ENCODE measurements around the gene RAD51B. TPM values are rescaled to one million over a fixed set of nuclear protein-coding genes. Genes with fewer than 3 reads are reported as not detected.
A peak's percentile ranks its signal among the peaks of the same experiment; 100 is the strongest.

Gene RAD51B
- total and polyA plus RNA-seq, 7 donors, result 2.4 to 24.4 (median 7.1) TPM

DNA sequence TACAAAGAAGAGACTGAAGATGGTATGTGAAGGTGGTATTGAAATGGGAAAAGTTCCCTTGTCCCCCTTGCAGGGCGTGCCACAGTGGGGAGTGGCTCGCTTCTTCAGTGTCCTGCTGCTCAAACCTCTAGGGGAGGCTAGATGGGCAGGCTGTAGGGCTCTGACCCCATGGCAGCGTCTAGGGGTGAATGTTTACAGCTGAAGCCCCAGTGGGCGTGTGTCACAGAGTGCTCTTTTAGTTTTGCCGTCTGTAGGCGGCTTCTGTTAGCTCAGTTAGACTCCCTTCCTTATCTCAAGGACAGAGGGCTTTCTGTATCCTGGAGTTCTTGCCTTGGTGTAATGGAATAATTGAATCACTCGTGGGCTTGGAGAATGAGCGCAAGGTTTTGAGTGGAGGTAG is 266.2 kb downstream of the RAD51B start:
- DNase-seq, result no peak
- no peak overlapping the region for H3K4me3 ChIP-seq
- WGBS, 2 donors, result 73 to 81% methylated on average over 8 of the region's 8 CpGs
- H3K4me1 ChIP-seq, result peaks cover 0 to 36% (median 22%) of the 10 kb centered on the region in 4 donors
- H3K27ac ChIP-seq, result peak overlapping the region in 3 of 4 donors; percentile 20 to 30 (median 23)
- H3K9me3 ChIP-seq, result no peaks in the 10 kb centered on the region
- TF ChIP-seq POLR2A (IDR thresholded peaks at IDR 0.05) (no peak), EP300 (IDR thresholded peaks at IDR 0.05) (no peak), POLR2AphosphoS5 (IDR thresholded peaks at IDR 0.05) (no peak)
- TF ChIP-seq, protein P1, sequence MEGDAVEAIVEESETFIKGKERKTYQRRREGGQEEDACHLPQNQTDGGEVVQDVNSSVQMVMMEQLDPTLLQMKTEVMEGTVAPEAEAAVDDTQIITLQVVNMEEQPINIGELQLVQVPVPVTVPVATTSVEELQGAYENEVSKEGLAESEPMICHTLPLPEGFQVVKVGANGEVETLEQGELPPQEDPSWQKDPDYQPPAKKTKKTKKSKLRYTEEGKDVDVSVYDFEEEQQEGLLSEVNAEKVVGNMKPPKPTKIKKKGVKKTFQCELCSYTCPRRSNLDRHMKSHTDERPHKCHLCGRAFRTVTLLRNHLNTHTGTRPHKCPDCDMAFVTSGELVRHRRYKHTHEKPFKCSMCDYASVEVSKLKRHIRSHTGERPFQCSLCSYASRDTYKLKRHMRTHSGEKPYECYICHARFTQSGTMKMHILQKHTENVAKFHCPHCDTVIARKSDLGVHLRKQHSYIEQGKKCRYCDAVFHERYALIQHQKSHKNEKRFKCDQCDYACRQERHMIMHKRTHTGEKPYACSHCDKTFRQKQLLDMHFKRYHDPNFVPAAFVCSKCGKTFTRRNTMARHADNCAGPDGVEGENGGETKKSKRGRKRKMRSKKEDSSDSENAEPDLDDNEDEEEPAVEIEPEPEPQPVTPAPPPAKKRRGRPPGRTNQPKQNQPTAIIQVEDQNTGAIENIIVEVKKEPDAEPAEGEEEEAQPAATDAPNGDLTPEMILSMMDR (IDR thresholded peaks at IDR 0.05), result no peak
- no peaks in the 10 kb centered on the region for H3K36me3 ChIP-seq
- H3K27me3 ChIP-seq, result no peaks in the 10 kb centered on the region
- intact Hi-C loops (cut with DNase I), result loop anchor here (5.0 kb wide), 2 partner anchors 133 to 462 kb away; no protein-coding TSS in a partner anchor

DNA sequence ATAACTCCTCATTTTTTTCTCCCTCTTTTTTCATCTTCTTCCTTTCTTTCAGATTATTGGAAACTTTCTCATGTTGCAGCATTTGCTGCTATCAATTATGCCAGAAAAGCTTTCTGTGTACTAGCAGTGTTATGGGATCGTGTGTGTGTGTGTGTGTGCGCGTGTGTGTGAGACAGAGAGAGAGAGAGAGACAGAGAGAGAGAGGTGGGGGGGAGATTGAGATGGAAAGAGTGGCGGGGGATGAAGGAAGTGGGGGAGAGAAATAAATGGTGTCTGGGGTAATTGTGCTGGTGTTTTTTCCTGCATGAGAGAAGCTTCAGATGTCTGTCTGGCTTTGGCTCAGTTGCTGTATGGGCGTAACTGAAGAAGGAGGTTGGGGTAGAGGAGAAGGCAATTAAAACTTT is 268.9 kb downstream of the RAD51B start:
- no peaks in the 10 kb centered on the region for H3K27me3 ChIP-seq
- peak overlapping the region; percentile 18 to 37 (median 32) for H3K4me3 ChIP-seq
- no peaks in the 10 kb centered on the region for H3K36me3 ChIP-seq
- peak overlapping the region; percentile 15 to 85 (median 78) for H3K27ac ChIP-seq
- intact Hi-C loops (cut with DNase I), result loop anchor here (5.0 kb wide), 2 partner anchors 136 to 459 kb away; no protein-coding TSS in a partner anchor
- 67 to 90% methylated on average over 5 of the region's 5 CpGs for WGBS, 2 donors
- H3K9me3 ChIP-seq, result no peaks in the 10 kb centered on the region
- peaks cover 0 to 30% (median 17%) of the 10 kb centered on the region in 4 donors for H3K4me1 ChIP-seq
- peak; percentile 74 for DNase-seq
- TF ChIP-seq POLR2AphosphoS5 (IDR thresholded peaks at IDR 0.05), result peak in 1 of 4 donors; percentile 11
- TF ChIP-seq, protein P1 (IDR thresholded peaks at IDR 0.05), result no peak

DNA sequence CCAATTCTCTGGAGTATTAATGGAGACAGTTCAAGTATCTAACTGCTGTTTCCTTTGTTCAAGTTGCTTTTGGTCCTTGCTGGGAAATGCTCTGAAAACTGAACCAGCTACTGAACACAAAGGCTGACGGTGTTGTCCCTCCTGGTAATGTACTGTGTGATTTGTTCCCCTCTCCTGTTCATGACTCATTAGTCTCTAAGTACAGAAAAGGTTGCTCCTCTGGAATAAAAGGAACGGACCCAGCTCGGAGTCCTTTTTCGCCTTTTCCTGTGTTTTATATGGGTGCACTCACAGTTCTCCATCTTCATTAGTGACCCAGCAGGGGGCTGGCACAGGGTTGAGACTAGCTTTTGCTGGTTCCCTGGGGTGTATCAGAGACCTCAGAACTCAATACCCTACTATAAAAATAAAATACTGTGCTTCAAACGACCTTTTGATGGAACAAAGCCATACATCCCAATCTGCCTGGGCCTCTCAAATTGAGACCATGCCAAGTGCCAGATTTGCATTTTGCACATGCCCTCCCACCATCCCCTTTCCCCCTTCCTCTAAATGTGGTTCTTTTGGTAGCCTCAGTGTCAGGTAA is 269.7 kb downstream of the RAD51B start:
- intact Hi-C loops (cut with DNase I), result loop anchor here (5.0 kb wide), 2 partner anchors 137 to 458 kb away; no protein-coding TSS in a partner anchor
- Histone ChIP-seq H3K27ac (peak overlapping the region; percentile 15 to 85 (median 78)), H3K4me3 (peak overlapping the region in 2 of 4 donors; percentile 36 to 37), H3K4me1 (peaks cover 0 to 24% (median 14%) of the 10 kb centered on the region in 4 donors), H3K36me3 (no peaks in the 10 kb centered on the region), H3K9me3 (no peaks in the 10 kb centered on the region), H3K27me3 (no peaks in the 10 kb centered on the region)
- 71 to 73% methylated on average over 5 of the region's 5 CpGs for WGBS, 2 donors
- TF ChIP-seq POLR2AphosphoS5 (IDR thresholded peaks at IDR 0.05) (peak in 2 of 4 donors; percentile 43 to 51), POLR2A (IDR thresholded peaks at IDR 0.05) (no peak)
- peak; percentile 71 for DNase-seq

DNA sequence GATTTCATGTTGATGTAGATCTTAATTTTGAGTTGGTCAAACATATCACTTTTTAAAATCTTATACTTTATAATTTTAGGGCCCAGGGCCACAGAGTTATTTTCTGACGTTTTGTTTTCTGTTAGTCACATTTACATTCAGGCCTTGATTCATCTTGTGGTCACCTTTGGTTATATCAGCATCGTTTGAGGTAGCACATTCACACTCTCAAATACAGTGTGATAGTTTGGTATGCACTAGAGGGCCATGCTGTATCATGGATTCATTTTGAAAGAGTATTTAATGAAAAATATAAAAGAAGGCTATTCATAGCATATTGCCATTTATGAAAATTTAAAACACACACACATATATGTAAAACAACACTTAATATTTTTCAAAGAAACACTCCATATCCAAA is 274.6 kb downstream of the RAD51B start:
- H3K9me3 ChIP-seq, result no peaks in the 10 kb centered on the region
- TF ChIP-seq EP300 (IDR thresholded peaks at IDR 0.05) (no peak), POLR2A (IDR thresholded peaks at IDR 0.05) (no peak), POLR2AphosphoS5 (IDR thresholded peaks at IDR 0.05) (no peak)
- TF ChIP-seq, protein P1 (IDR thresholded peaks at IDR 0.05), result no peak
- intact Hi-C loops (cut with DNase I), result no loop called here
- 71 to 74% methylated on average over 2 of the region's 2 CpGs for WGBS, 2 donors
- no peak for DNase-seq
- H3K4me1 ChIP-seq, result peaks cover 0 to 45% (median 31%) of the 10 kb centered on the region in 4 donors
- H3K27ac ChIP-seq, result peak overlapping the region in 3 of 4 donors; percentile 51 to 88 (median 79)
- H3K4me3 ChIP-seq, result no peak overlapping the region
- no peaks in the 10 kb centered on the region for H3K36me3 ChIP-seq
- no peaks in the 10 kb centered on the region for H3K27me3 ChIP-seq

DNA sequence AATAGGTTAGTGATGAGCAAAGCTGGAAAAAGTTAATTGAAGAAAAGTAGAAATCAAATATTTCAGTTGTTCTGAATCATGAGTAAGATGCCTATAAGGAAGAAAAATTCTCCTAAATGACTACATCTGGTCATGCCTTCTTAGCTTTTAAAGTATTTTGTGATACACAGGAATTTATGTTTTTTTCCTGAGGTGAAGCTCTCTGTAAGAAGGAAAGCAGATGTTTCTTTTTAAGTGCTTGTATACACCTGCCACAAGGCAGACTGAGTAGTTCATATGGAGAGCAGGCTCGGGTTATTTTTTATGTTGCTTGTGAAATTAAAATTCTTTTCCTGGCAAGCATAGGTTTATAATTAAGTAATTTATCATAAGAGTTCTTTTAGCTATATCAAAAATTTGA is 275.2 kb downstream of the RAD51B start:
- TF ChIP-seq, protein P1 (IDR thresholded peaks at IDR 0.05), result no peak
- TF ChIP-seq EP300 (IDR thresholded peaks at IDR 0.05) (no peak), POLR2A (IDR thresholded peaks at IDR 0.05) (no peak), POLR2AphosphoS5 (IDR thresholded peaks at IDR 0.05) (no peak)
- no peak overlapping the region for H3K4me3 ChIP-seq
- H3K27me3 ChIP-seq, result no peaks in the 10 kb centered on the region
- H3K36me3 ChIP-seq, result no peaks in the 10 kb centered on the region
- intact Hi-C loops (cut with DNase I), result loop anchor here (5.0 kb wide), 1 partner anchor 713 kb away; no protein-coding TSS in a partner anchor
- no peak for DNase-seq
- peak overlapping the region in 3 of 4 donors; percentile 51 to 88 (median 79) for H3K27ac ChIP-seq
- no peaks in the 10 kb centered on the region for H3K9me3 ChIP-seq
- peaks cover 0 to 45% (median 31%) of the 10 kb centered on the region in 4 donors for H3K4me1 ChIP-seq
- 63 to 74% methylated on average over 1 of the region's 1 CpG for WGBS, 2 donors
